K562 (cell line): ENCODE measurements around the gene C3. TPM values are rescaled to one million over a fixed set of nuclear protein-coding genes. Genes with fewer than 3 reads are reported as not detected.

ENCODE experiments used
- HIVEP1 ChIP-seq: fragments of 250-450 bp; sonication (Bioruptor Pico); IDR thresholded peaks from 2 replicates; pipeline ENCODE4 v1.4.0; 2020; ENCODE audit warnings: mild to moderate bottlenecking
- HLTF ChIP-seq: fragments of 450-650 bp; IDR thresholded peaks from 2 replicates; pipeline ENCODE4 v1.6.1; 2016
- KDM1A ChIP-seq, 2 experiments: fragments of 450-650 bp; IDR thresholded peaks; 2 replicates each; pipeline ENCODE4 v1.6.1; 2016; ENCODE audit warnings: mild to moderate bottlenecking in 2 of 2
- RBM17 ChIP-seq: fragments of 200-400 bp; formaldehyde crosslinking; IDR thresholded peaks from 2 replicates; pipeline ENCODE4 v1.6.1; 2017; ENCODE audit warnings: low read depth, mild to moderate bottlenecking, low read length, borderline replicate concordance
- RFX1 ChIP-seq: fragments of 450-650 bp; IDR thresholded peaks from 2 replicates; pipeline ENCODE4 v1.6.1; 2016; ENCODE audit warnings: mild to moderate bottlenecking, moderate library complexity
- STAT6 ChIP-seq: sonication (generic); formaldehyde crosslinking; IDR thresholded peaks from 2 replicates; pipeline ENCODE4 v1.8.1; 2023; ENCODE audit warnings: mild to moderate bottlenecking, missing genetic modification reagents
- TAF1 ChIP-seq: IDR thresholded peaks from 2 replicates; pipeline ENCODE4 v1.6.1; 2011; ENCODE audit warnings: mild to moderate bottlenecking, low read length, moderate library complexity; ENCODE audit not compliant: insufficient read depth, control insufficient read depth, severe bottlenecking; ENCODE audit errors: extremely low read depth
- ZBTB11 ChIP-seq, 3 experiments: fragments of 200-800 bp in 1 of 3; fragments of 250-450 bp in 1 of 3; fragments of 450-650 bp in 1 of 3; sonication (Bioruptor Pico) in 1 of 3; sonication (Bioruptor generic) in 1 of 3; formaldehyde crosslinking in 1 of 3; IDR thresholded peaks; 2 replicates each; pipeline versions ENCODE4 v1.6.1 to v1.8.0; 2016 to 2022; ENCODE audit warnings: mild to moderate bottlenecking in 2 of 3, missing genetic modification characterization in 2 of 3, missing compliant biosample characterization in 1 of 3, moderate library complexity in 1 of 3
- ZBTB40 ChIP-seq, 2 experiments: fragments of 450-650 bp in 1 of 2; sonication (generic) in 1 of 2; formaldehyde crosslinking in 1 of 2; IDR thresholded peaks; 2 replicates each; pipeline versions ENCODE4 v1.7.1 to v1.9.0; 2016 to 2022; ENCODE audit warnings: inconsistent platforms in 1 of 2, mild to moderate bottlenecking in 1 of 2, missing genetic modification reagents in 1 of 2
- polyA plus RNA-seq, 8 experiments: library from polyadenylated mRNA; depleted of rRNA in 4 of 8; stranded (reverse) in 5 of 8; unstranded in 3 of 8; fragments of >200 nt; fragmentation: Nextera tagmentation in 2 of 8; fragmentation: Illumina TruSeq in 1 of 8; extraction: Ambion mirVana in 2 of 8; extraction: Trizol in 1 of 8; gene quantifications; 2 replicates each; pipeline versions ENCODE4 v1.2.1 to v1.2.3, GENCODE V29; 2011 to 2014; ENCODE audit warnings: inconsistent platforms in 1 of 8, missing spikeins in 1 of 8
- total RNA-seq, 7 experiments: library from RNA; depleted of rRNA in 6 of 7; stranded (reverse); fragments of >200 nt in 6 of 7; fragmentation: Illumina TruSeq in 2 of 7; extraction: Trizol in 2 of 7; gene quantifications; 2 replicates each; pipeline versions ENCODE4 v1.2.1 to v1.2.3, GENCODE V29; 2011 to 2021; ENCODE audit warnings: low replicate concordance in 1 of 7

C3 gene
- total and polyA plus RNA-seq, 9 of the 15 experiments (the other 6 are each of a cell fraction or from before 2014, with no cell fraction given): 0.59 to 10.6 (median 2.2) TPM

GRCh38 chr19:6737873-6738786 lies 17.7 kb upstream of the C3 start (continued):
- peak; percentile 93 for TF ChIP-seq ZBTB40 (IDR thresholded peaks at IDR 0.05)
- TF ChIP-seq ZBTB40 (CRISPR knock-in tag; IDR thresholded peaks at IDR 0.05): no peak
- TF ChIP-seq ZBTB11 (CRISPR knock-in tag; IDR thresholded peaks at IDR 0.05): no peak
- TF ChIP-seq RBM17: no peak
- no peak for TF ChIP-seq HLTF
- no peak for TF ChIP-seq HIVEP1 (CRISPR knock-in tag)
- no peak for TF ChIP-seq TAF1
- peak; percentile 34 to 55; a peak in 2 of 4 replicates for TF ChIP-seq KDM1A (IDR thresholded peaks at IDR 0.05)
- no peak for TF ChIP-seq RFX1
- no peak for TF ChIP-seq STAT6 (CRISPR knock-in tag)
